ENCODE results near the gene FAS. TPM values are rescaled to one million over a fixed set of nuclear protein-coding genes. Genes with fewer than 3 reads are reported as not detected.
A peak's percentile ranks its signal among the peaks of the same experiment; 100 is the strongest.

Gene FAS
- total and polyA plus RNA-seq, 9 of the 15 experiments (the other 6 are each of a cell fraction or from before 2014, with no cell fraction given) = 0.08 to 0.62 (median 0.37) TPM

GRCh38 chr10:89030791-89031190 is 40.2 kb downstream of the FAS start:
- Histone ChIP-seq H3K4me1 (replicated peaks in 1 of 2; ENCODE audit: control insufficient read depth in 2 of 2, insufficient read depth in 2 of 2, low read length in 2 of 2) (no peaks in the 10 kb centered on the region; a peak in 1 of 5 replicates), H3K4me3 (no peak overlapping the region), H3K4me2 (ENCODE audit: insufficient read depth, low read length) (no peak overlapping the region), H3K27ac (ENCODE audit: extremely low read depth, low read depth, low read length) (no peak overlapping the region), H3K36me3 (ENCODE audit: control insufficient read depth, insufficient read depth, low read length) (no peaks in the 10 kb centered on the region), H3K9ac (ENCODE audit: insufficient read depth in 1 of 2, low read depth in 2 of 2, low read length in 2 of 2) (no peak overlapping the region), H3K27me3 (ENCODE audit: control insufficient read depth in 2 of 2, insufficient read depth in 2 of 2, low read length in 2 of 2) (no peaks in the 10 kb centered on the region), H2AFZ (ENCODE audit: low read depth, low read length) (no peak overlapping the region), H3K9me3 (replicated peaks; ENCODE audit: control insufficient read depth, insufficient read depth, low read depth, low read length) (no peaks in the 10 kb centered on the region), H3K79me2 (ENCODE audit: control insufficient read depth, insufficient read depth, low read length) (no peaks in the 10 kb centered on the region), H4K20me1 (replicated peaks; ENCODE audit: control insufficient read depth, insufficient read depth, low read length) (no peaks in the 10 kb centered on the region), H3K9me1 (ENCODE audit: control insufficient read depth, insufficient read depth, low read length) (no peaks in the 10 kb centered on the region)
- FAIRE-seq (no peak), DNase-seq (ENCODE audit: extremely low read depth in 1 of 4, low spot score in 3 of 4) (no peak), ATAC-seq (no peak)
- ChIA-PET POLR2A (interaction anchor here (0.6 kb wide), 1 partner anchor 11 kb away, joined by 4 read pairs; no protein-coding TSS in a partner anchor), CTCF (ENCODE audit: low intra/inter-chr PET ratio) (interaction anchor here (2.4 kb wide), 1 partner anchor 183 kb away, joined by 17 read pairs; no protein-coding TSS in a partner anchor)
- 6% methylated on average over 2 of the region's 2 CpGs for WGBS (ENCODE audit: insufficient coverage, low coverage, missing lambda C conversion rate)
- intact Hi-C loops (cut with micrococcal nuclease) = loop anchor here (1.0 to 10.0 kb wide), 2 partner anchors 84 to 183 kb away; no protein-coding TSS in a partner anchor
- BruUV-seq (replicated peaks) = no TSS peak
- in situ Hi-C loops (cut with MboI) = no loop called here
- TF ChIP-seq PKNOX1 (IDR thresholded peaks at IDR 0.05) (no peak), MAFG (tag; conservative IDR thresholded peaks at IDR 0.05) (0 out of 2 replicates have a peak, but pooled peaks have one; percentile 9)

GRCh38 chr10:89032141-89032891 is 41.7 kb downstream of the FAS start:
- H3K4me2 ChIP-seq (ENCODE audit: insufficient read depth, low read length) = no peak overlapping the region
- H3K4me3 ChIP-seq = no peak overlapping the region
- H3K9me1 ChIP-seq (ENCODE audit: control insufficient read depth, insufficient read depth, low read length) = no peaks in the 10 kb centered on the region
- peak in 1 of 4 experiments; percentile 4 for DNase-seq (ENCODE audit: extremely low read depth in 1 of 4, low spot score in 3 of 4)
- peak overlapping the region; percentile 24; the same call in 1 of the 3 replicates for H3K27ac ChIP-seq (ENCODE audit: extremely low read depth, low read depth, low read length)
- POLR2A ChIA-PET = no interaction called here
- FAIRE-seq = no peak
- no peak overlapping the region for H2AFZ ChIP-seq (ENCODE audit: low read depth, low read length)
- ATAC-seq = peak; percentile 63; the same call in 2 of the 3 replicates
- CTCF ChIA-PET (ENCODE audit: low intra/inter-chr PET ratio) = interaction anchor here (0.8 kb wide), 1 partner anchor 186 kb away, joined by 5 read pairs; no protein-coding TSS in a partner anchor
- intact Hi-C loops (cut with micrococcal nuclease) = loop anchor here (10.0 kb wide), 1 partner anchor 82 kb away; no protein-coding TSS in a partner anchor
- H3K9ac ChIP-seq (ENCODE audit: insufficient read depth in 1 of 2, low read depth in 2 of 2, low read length in 2 of 2) = no peak overlapping the region
- H3K79me2 ChIP-seq (ENCODE audit: control insufficient read depth, insufficient read depth, low read length) = no peaks in the 10 kb centered on the region
- no peaks in the 10 kb centered on the region for H4K20me1 ChIP-seq (replicated peaks; ENCODE audit: control insufficient read depth, insufficient read depth, low read length)
- WGBS (ENCODE audit: insufficient coverage, low coverage, missing lambda C conversion rate) = 3% methylated on average over 8 of the region's 8 CpGs
- no TSS peak for BruUV-seq (replicated peaks)
- H3K27me3 ChIP-seq (ENCODE audit: control insufficient read depth in 2 of 2, insufficient read depth in 2 of 2, low read length in 2 of 2) = no peaks in the 10 kb centered on the region
- H3K4me1 ChIP-seq (replicated peaks in 1 of 2; ENCODE audit: control insufficient read depth in 2 of 2, insufficient read depth in 2 of 2, low read length in 2 of 2) = no peaks in the 10 kb centered on the region; a peak in 1 of 5 replicates
- no peaks in the 10 kb centered on the region for H3K9me3 ChIP-seq (replicated peaks; ENCODE audit: control insufficient read depth, insufficient read depth, low read depth, low read length)
- in situ Hi-C loops (cut with MboI) = no loop called here
- no peaks in the 10 kb centered on the region for H3K36me3 ChIP-seq (ENCODE audit: control insufficient read depth, insufficient read depth, low read length)
- TF ChIP-seq MLLT1 (IDR thresholded peaks at IDR 0.05) = 0 out of 4 replicates have a peak, but pooled peaks of 1 of the 2 experiments have one; percentile 53
- TF ChIP-seq NFE2 (IDR thresholded peaks at IDR 0.05; ENCODE audit: low read depth) = peak; percentile 55; the same call in 1 of the 2 replicates
- TF ChIP-seq VEZF1 (CRISPR knock-in tag; IDR thresholded peaks at IDR 0.05) = peak; percentile 37; the same call in 1 of the 2 replicates
- TF ChIP-seq ARID1B (IDR thresholded peaks at IDR 0.05) = 0 out of 2 replicates have a peak, but pooled peaks have one; percentile 14
- peak; percentile 65 for TF ChIP-seq MAFG (tag; conservative IDR thresholded peaks at IDR 0.05)
- TF ChIP-seq ZBTB17 (CRISPR knock-in tag; IDR thresholded peaks at IDR 0.05) = peak; percentile 96
- no peak for TF ChIP-seq CEBPG (CRISPR knock-in tag; IDR thresholded peaks at IDR 0.05)
- peak; percentile 40 to 87; a peak in 2 of 4 replicates for TF ChIP-seq CEBPG (tag; conservative IDR thresholded peaks at IDR 0.05 in 1 of 2, IDR thresholded peaks at IDR 0.05 in 1 of 2)
- TF ChIP-seq CEBPB (tag; IDR thresholded peaks at IDR 0.05) = peak; percentile 81

Data from K562 (cell line).